Trophoblast cell (in vitro differentiated cells and primary cell): ENCODE measurements around the gene FAM20A.

ENCODE experiments used
- DNase-seq, 2 donors: peaks; one replicate each; pipeline ENCODE4 v3.0.0-alpha.2; 2016
- H2AFZ ChIP-seq: 2 replicates; pipeline ENCODE4 v1.6.1; 2013; ENCODE audit warnings: low read length, moderate library complexity, mild to moderate bottlenecking; ENCODE audit not compliant: insufficient read depth, poor library complexity
- H2AK5ac ChIP-seq: 2 replicates; pipeline ENCODE4 v1.6.1; 2013; ENCODE audit warnings: mild to moderate bottlenecking, low read length
- H2BK120ac ChIP-seq: 2 replicates; pipeline ENCODE4 v1.6.1; 2013; ENCODE audit warnings: low read length, mild to moderate bottlenecking, moderate library complexity; ENCODE audit not compliant: insufficient read depth, poor library complexity
- H2BK12ac ChIP-seq: 2 replicates; pipeline ENCODE4 v1.6.1; 2013; ENCODE audit warnings: mild to moderate bottlenecking, low read length, moderate library complexity
- H2BK5ac ChIP-seq: 2 replicates; pipeline ENCODE4 v1.6.1; 2013; ENCODE audit warnings: low read length, low read depth, moderate library complexity, mild to moderate bottlenecking; ENCODE audit not compliant: poor library complexity
- H3K14ac ChIP-seq: 2 replicates; pipeline ENCODE4 v1.6.1; 2013; ENCODE audit warnings: mild to moderate bottlenecking, low read length
- H3K18ac ChIP-seq: 2 replicates; pipeline ENCODE4 v1.6.1; 2013; ENCODE audit warnings: mild to moderate bottlenecking, low read length
- H3K23ac ChIP-seq: 2 replicates; pipeline ENCODE4 v1.6.1; 2013; ENCODE audit warnings: low read length
- H3K27ac ChIP-seq: 2 replicates; pipeline ENCODE4 v1.5.1; 2013; ENCODE audit warnings: low read depth, mild to moderate bottlenecking, inconsistent platforms, low read length, moderate library complexity
- H3K27me3 ChIP-seq: 2 replicates; pipeline ENCODE4 v1.6.1; 2013; ENCODE audit warnings: inconsistent platforms, mild to moderate bottlenecking, low read length, moderate library complexity; ENCODE audit not compliant: insufficient read depth
- H3K36me3 ChIP-seq, 2 experiments: 1 replicate in 1 of 2; 2 replicates in 1 of 2; pipeline ENCODE4 v1.6.1; 2013; ENCODE audit warnings: low read length in 2 of 2, mild to moderate bottlenecking in 2 of 2, moderate library complexity in 1 of 2; ENCODE audit not compliant: insufficient read depth in 2 of 2, control insufficient read depth in 1 of 2
- H3K4ac ChIP-seq: 2 replicates; pipeline ENCODE4 v1.6.1; 2013; ENCODE audit warnings: low read depth, mild to moderate bottlenecking, low read length, moderate library complexity
- H3K4me1 ChIP-seq, 2 experiments: 1 replicate in 1 of 2; 2 replicates in 1 of 2; pipeline ENCODE4 v1.6.1; 2013; ENCODE audit warnings: low read length in 2 of 2, mild to moderate bottlenecking in 2 of 2, moderate library complexity in 1 of 2; ENCODE audit not compliant: insufficient read depth in 2 of 2, control insufficient read depth in 1 of 2
- H3K4me2 ChIP-seq: 2 replicates; pipeline ENCODE4 v1.6.1; 2013; ENCODE audit warnings: inconsistent platforms, mild to moderate bottlenecking, low read length, moderate library complexity
- H3K4me3 ChIP-seq: 2 replicates; pipeline ENCODE4 v1.5.1; 2013; ENCODE audit warnings: mild to moderate bottlenecking, low read depth, low read length, inconsistent platforms
- H3K79me1 ChIP-seq: one replicate; pipeline ENCODE4 v1.6.1; 2013; ENCODE audit warnings: low read length
- H3K79me2 ChIP-seq: 2 replicates; pipeline ENCODE4 v1.6.1; 2013; ENCODE audit warnings: low read length, mild to moderate bottlenecking; ENCODE audit not compliant: control insufficient read depth, insufficient read depth, poor library complexity
- H3K9ac ChIP-seq: 2 replicates; pipeline ENCODE4 v1.6.1; 2013; ENCODE audit warnings: mild to moderate bottlenecking, low read length
- H3K9me3 ChIP-seq: 2 replicates; pipeline ENCODE4 v1.6.1; 2013; ENCODE audit warnings: low read depth, mild to moderate bottlenecking, control low read depth, inconsistent platforms, low read length; ENCODE audit not compliant: insufficient read depth
- H4K12ac ChIP-seq: 2 replicates; pipeline ENCODE4 v1.6.1; 2013; ENCODE audit warnings: low read depth, mild to moderate bottlenecking, low read length, moderate library complexity
- H4K8ac ChIP-seq: 2 replicates; pipeline ENCODE4 v1.6.1; 2013; ENCODE audit warnings: low read depth, mild to moderate bottlenecking, low read length, moderate library complexity
- H4K91ac ChIP-seq: one replicate; pipeline ENCODE4 v1.6.1; 2013; ENCODE audit warnings: low read depth, mild to moderate bottlenecking, low read length, moderate library complexity
- WGBS: extraction: QIAGEN DNeasy Blood & Tissue Kit; methylation state at CpG from one replicate; pipeline ENCODE4 v1.1.7; 2013; ENCODE audit warnings: missing lambda C conversion rate; ENCODE audit not compliant: insufficient read length, insufficient coverage; ENCODE audit errors: extremely low coverage; 5-methylcytosine and 5-hydroxymethylcytosine counted together

Gene FAM20A

GRCh38 chr17:68535922-68536321 is 65.2 kb downstream of the FAM20A start:
- H2BK12ac ChIP-seq: no peak overlapping the region
- DNase-seq: no peak
- H4K12ac ChIP-seq: no peak overlapping the region
- no peaks in the 10 kb centered on the region for H3K4me1 ChIP-seq
- no peak overlapping the region for H2AK5ac ChIP-seq
- no peak overlapping the region for H3K14ac ChIP-seq
- H3K4ac ChIP-seq: no peak overlapping the region
- H3K4me3 ChIP-seq: no peak overlapping the region
- H4K8ac ChIP-seq: no peak overlapping the region
- H3K36me3 ChIP-seq: peaks cover 31 to 40% of the 10 kb centered on the region in 2 experiments
- H4K91ac ChIP-seq: no peak overlapping the region
- no peaks in the 10 kb centered on the region for H3K9me3 ChIP-seq
- H3K4me2 ChIP-seq: no peak overlapping the region
- H2BK120ac ChIP-seq: no peak overlapping the region
- no peak overlapping the region for H2BK5ac ChIP-seq
- H3K9ac ChIP-seq: no peak overlapping the region
- WGBS: no CpG with 5 or more reads among the region's 3 CpGs
- no peaks in the 10 kb centered on the region for H3K27me3 ChIP-seq
- no peaks in the 10 kb centered on the region for H3K79me2 ChIP-seq
- no peak overlapping the region for H3K27ac ChIP-seq
- H3K23ac ChIP-seq: no peak overlapping the region
- no peak overlapping the region for H2AFZ ChIP-seq
- H3K79me1 ChIP-seq: no peaks in the 10 kb centered on the region
- no peak overlapping the region for H3K18ac ChIP-seq

- Histone ChIP-seq H3K27me3 (no peaks in the 10 kb centered on the region), H3K14ac (no peak overlapping the region), H3K18ac (no peak overlapping the region), H3K79me1 (no peaks in the 10 kb centered on the region), H3K4me1 (no peaks in the 10 kb centered on the region), H2BK120ac (no peak overlapping the region), H3K4ac (no peak overlapping the region), H3K23ac (no peak overlapping the region), H2BK12ac (no peak overlapping the region), H3K36me3 (peaks cover 23 to 35% of the 10 kb centered on the region in 2 experiments), H2AK5ac (no peak overlapping the region), H4K8ac (no peak overlapping the region), H3K4me3 (no peak overlapping the region), H4K91ac (no peak overlapping the region), H2AFZ (no peak overlapping the region), H3K79me2 (no peaks in the 10 kb centered on the region), H4K12ac (no peak overlapping the region), H3K9ac (no peak overlapping the region), H2BK5ac (no peak overlapping the region), H3K4me2 (no peak overlapping the region), H3K9me3 (no peaks in the 10 kb centered on the region), H3K27ac (no peak overlapping the region)
- WGBS: no CpG with 5 or more reads among the region's 6 CpGs
- DNase-seq: no peak
Measured at GRCh38 chr17:68534695-68535088, 66.5 kb downstream of the FAM20A start.

- Histone ChIP-seq H3K36me3 (peaks cover 18 to 34% of the 10 kb centered on the region in 2 experiments), H3K18ac (no peak overlapping the region), H2AFZ (no peak overlapping the region), H3K4ac (no peak overlapping the region), H3K27me3 (no peaks in the 10 kb centered on the region), H3K23ac (no peak overlapping the region), H3K4me2 (no peak overlapping the region), H4K8ac (no peak overlapping the region), H3K9ac (no peak overlapping the region), H2BK120ac (no peak overlapping the region), H2AK5ac (no peak overlapping the region), H3K9me3 (no peaks in the 10 kb centered on the region), H3K27ac (no peak overlapping the region), H2BK12ac (no peak overlapping the region), H3K4me3 (no peak overlapping the region), H4K12ac (no peak overlapping the region), H4K91ac (no peak overlapping the region), H3K4me1 (no peaks in the 10 kb centered on the region), H3K14ac (no peak overlapping the region), H3K79me1 (no peaks in the 10 kb centered on the region), H2BK5ac (no peak overlapping the region), H3K79me2 (no peaks in the 10 kb centered on the region)
- no CpG with 5 or more reads among the region's 6 CpGs for WGBS
- DNase-seq: peak in 1 of 2 donors; percentile 45
Measured at GRCh38 chr17:68533887-68534694, 67.1 kb downstream of the FAM20A start.

- H3K4me1 ChIP-seq: no peaks in the 10 kb centered on the region
- H3K79me2 ChIP-seq: no peaks in the 10 kb centered on the region
- H3K4me2 ChIP-seq: no peak overlapping the region
- no peaks in the 10 kb centered on the region for H3K27me3 ChIP-seq
- peaks cover 19 to 34% of the 10 kb centered on the region in 2 experiments for H3K36me3 ChIP-seq
- H4K91ac ChIP-seq: no peak overlapping the region
- no peak overlapping the region for H3K18ac ChIP-seq
- H3K79me1 ChIP-seq: no peaks in the 10 kb centered on the region
- H2AFZ ChIP-seq: no peak overlapping the region
- no peak overlapping the region for H3K4ac ChIP-seq
- no peak overlapping the region for H4K8ac ChIP-seq
- no peak overlapping the region for H2AK5ac ChIP-seq
- 100% methylated on average over 1 of the region's 3 CpGs for WGBS
- H3K23ac ChIP-seq: no peak overlapping the region
- H2BK12ac ChIP-seq: no peak overlapping the region
- DNase-seq: no peak
- no peak overlapping the region for H2BK5ac ChIP-seq
- no peak overlapping the region for H2BK120ac ChIP-seq
- H3K27ac ChIP-seq: no peak overlapping the region
- H3K9me3 ChIP-seq: no peaks in the 10 kb centered on the region
- H3K14ac ChIP-seq: no peak overlapping the region
- H3K4me3 ChIP-seq: no peak overlapping the region
- no peak overlapping the region for H3K9ac ChIP-seq
- no peak overlapping the region for H4K12ac ChIP-seq
Measured at GRCh38 chr17:68532826-68533225, 68.3 kb downstream of the FAM20A start.
